GM12878 (cell line): ENCODE measurements around the gene LRRC7. TPM values are rescaled to one million over a fixed set of nuclear protein-coding genes. Genes with fewer than 3 reads are reported as not detected.

ENCODE experiments used
- ATAC-seq: fragments of 200-7000 bp; cut with Tn5 transposase; 3 replicates; pipeline ENCODE4 v1.9.1; 2020; ENCODE audit warnings: mild to moderate bottlenecking, moderate library complexity
- BruUV-seq: library from RNA; stranded (reverse); fragments of 400-500 nt; replicated peaks from 2 replicates; lab custom pipeline; 2021; lab: Mats Ljungman, UMichigan
- CTCF ChIA-PET: fragments of 300-600 bp; sonication (Branson Sonifier 250); formaldehyde crosslinking; extraction: SDS; loops from one replicate; lab custom pipeline; 2021; ENCODE audit warnings: inconsistent platforms; lab: Yijun Ruan, JAX
- POLR2A ChIA-PET: fragments of 350-600 bp; formaldehyde crosslinking; extraction: SDS; loops from one replicate; lab custom pipeline; 2021; ENCODE audit warnings: inconsistent platforms; lab: Charles Lee
- RAD21 ChIA-PET: fragments of 300-600 bp; sonication (Branson Sonifier 250); formaldehyde crosslinking; loops from one replicate; lab custom pipeline; 2023; ENCODE audit warnings: antibody characterized with exemption; ENCODE audit not compliant: unreplicated experiment; lab: Charles Lee
- SMC1A ChIA-PET: fragments of 300-600 bp; sonication (Branson Sonifier 250); formaldehyde crosslinking; loops from one replicate; lab custom pipeline; 2023; ENCODE audit not compliant: unreplicated experiment, uncharacterized antibody; lab: Charles Lee
- DNase-seq: peaks from one replicate; pipeline ENCODE4 v3.0.0-alpha.2; 2011; ENCODE audit warnings: low read depth, low spot score
- FAIRE-seq: peaks from 3 replicates; lab custom pipeline; 2011; peaks lifted over from hg19 to GRCh38; lab: Jason Lieb, UNC
- H2AFZ ChIP-seq: 2 replicates; pipeline ENCODE4 v1.6.0; 2011; ENCODE audit warnings: low read depth, low read length, control low read depth; ENCODE audit not compliant: control insufficient read depth
- H3K27ac ChIP-seq: 2 replicates; pipeline ENCODE4 v1.5.1; 2011; ENCODE audit warnings: control low read depth; ENCODE audit not compliant: control insufficient read depth, insufficient read depth
- H3K27me3 ChIP-seq, 2 experiments: replicated peaks in 1 of 2; 2 replicates each; pipeline versions ENCODE4 v1.6.0 to v1.6.1; 2011; ENCODE audit warnings: low read length in 1 of 2; ENCODE audit not compliant: control insufficient read depth in 2 of 2, insufficient read depth in 2 of 2
- H3K36me3 ChIP-seq, 2 experiments: 2 replicates each; pipeline ENCODE4 v1.5.1; 2011; ENCODE audit warnings: low read length in 1 of 2; ENCODE audit not compliant: control insufficient read depth in 2 of 2, insufficient read depth in 2 of 2
- H3K4me1 ChIP-seq: 2 replicates; pipeline ENCODE4 v1.6.1; 2011; ENCODE audit warnings: mild to moderate bottlenecking, low read length, moderate library complexity, mixed read lengths; ENCODE audit not compliant: control insufficient read depth, insufficient read depth
- H3K4me2 ChIP-seq: 2 replicates; pipeline ENCODE4 v1.6.0; 2011; ENCODE audit warnings: control low read depth; ENCODE audit not compliant: control insufficient read depth, insufficient read depth
- H3K4me3 ChIP-seq: fragments of 200-600 bp; sonication (generic); 2 replicates; pipeline ENCODE4 v1.5.1; 2016
- H3K79me2 ChIP-seq: 2 replicates; pipeline ENCODE4 v1.6.0; 2011; ENCODE audit warnings: low read length; ENCODE audit not compliant: control insufficient read depth, insufficient read depth
- H3K9ac ChIP-seq: 2 replicates; pipeline ENCODE4 v1.8.0; 2011; ENCODE audit warnings: low read length, control low read depth, mixed read lengths; ENCODE audit not compliant: control insufficient read depth, insufficient read depth
- H3K9me3 ChIP-seq: replicated peaks from 3 replicates; pipeline ENCODE4 v1.5.1; 2011; ENCODE audit warnings: mild to moderate bottlenecking, low read length; ENCODE audit not compliant: control insufficient read depth, insufficient read depth
- H4K20me1 ChIP-seq: 2 replicates; pipeline ENCODE4 v1.6.0; 2011; ENCODE audit not compliant: control insufficient read depth, insufficient read depth
- ASH2L ChIP-seq: fragments of 300-600, 200-600 bp; sonication (generic); IDR thresholded peaks from 2 replicates; pipeline ENCODE4 v1.6.1; 2017; ENCODE audit warnings: low read depth, mild to moderate bottlenecking, borderline replicate concordance
- BCL3 ChIP-seq: IDR thresholded peaks from 2 replicates; pipeline ENCODE4 v1.6.1; 2011; ENCODE audit warnings: borderline replicate concordance, low read depth, mild to moderate bottlenecking, moderate library complexity, low read length; ENCODE audit not compliant: insufficient read depth, poor library complexity, severe bottlenecking
- ETV6 ChIP-seq, 2 experiments: fragments of 450-650 bp in 1 of 2; IDR thresholded peaks in 1 of 2; conservative IDR thresholded peaks in 1 of 2; 2 replicates each; pipeline ENCODE4 v1.6.1; 2014; ENCODE audit warnings: antibody characterized with exemption in 1 of 2, borderline replicate concordance in 1 of 2, low read depth in 1 of 2, mild to moderate bottlenecking in 1 of 2, moderate library complexity in 1 of 2
- FOS ChIP-seq: IDR thresholded peaks from 3 replicates; pipeline ENCODE4 v1.6.1; 2011; ENCODE audit warnings: borderline replicate concordance; ENCODE audit not compliant: insufficient read length; ENCODE audit errors: extremely low read depth
- IRF3 ChIP-seq: fragments of 450-650 bp; IDR thresholded peaks from 2 replicates; pipeline ENCODE4 v1.6.1; 2014; ENCODE audit warnings: mild to moderate bottlenecking
- MYB ChIP-seq: fragments of 150-350 bp; IDR thresholded peaks from 2 replicates; pipeline ENCODE4 v1.6.1; 2014; ENCODE audit warnings: mild to moderate bottlenecking, low read depth, low read length, borderline replicate concordance
- NR2C1 ChIP-seq: fragments of 450-650 bp; IDR thresholded peaks from 2 replicates; pipeline ENCODE4 v1.6.1; 2017; ENCODE audit warnings: antibody characterized with exemption, mild to moderate bottlenecking, moderate library complexity
- POLR2A ChIP-seq: IDR thresholded peaks from 2 replicates; pipeline ENCODE4 v1.6.1; 2011; ENCODE audit warnings: low read depth, mild to moderate bottlenecking, low read length
- RAD21 ChIP-seq: IDR thresholded peaks from 2 replicates; pipeline ENCODE4 v1.6.1; 2011; ENCODE audit warnings: mild to moderate bottlenecking, low read depth, low read length, moderate library complexity; ENCODE audit not compliant: insufficient read depth
- SMAD1 ChIP-seq: fragments of 450-650 bp; IDR thresholded peaks from 2 replicates; pipeline ENCODE4 v1.6.1; 2018; ENCODE audit warnings: mild to moderate bottlenecking, low read depth; ENCODE audit not compliant: partially characterized antibody
- SMARCA5 ChIP-seq: fragments of 450-650 bp; IDR thresholded peaks from 2 replicates; pipeline ENCODE4 v1.6.1; 2017; ENCODE audit warnings: mild to moderate bottlenecking
- SUPT20H ChIP-seq: IDR thresholded peaks from 2 replicates; pipeline ENCODE4 v1.6.1; 2011; ENCODE audit warnings: low read depth, mild to moderate bottlenecking, low read length, moderate library complexity, borderline replicate concordance; ENCODE audit not compliant: control insufficient read depth
- TARDBP ChIP-seq: IDR thresholded peaks from 2 replicates; pipeline ENCODE4 v1.6.1; 2016; ENCODE audit warnings: borderline replicate concordance
- WGBS: methylation state at CpG from one replicate; pipeline ENCODE4 v1.1.6; 2016; ENCODE audit warnings: low lambda C conversion rate; ENCODE audit not compliant: insufficient replicate concordance, insufficient coverage; ENCODE audit errors: missing lambda C conversion rate; 5-methylcytosine and 5-hydroxymethylcytosine counted together
- in situ Hi-C: fragments of 300-500 bp; cut with MboI; formaldehyde crosslinking; loops from 9 replicates; pipeline ENCODE4 v1.14.3; 2018; ENCODE audit warnings: mixed read lengths
- intact Hi-C: fragments of 100-400 bp; cut with micrococcal nuclease; formaldehyde crosslinking; loops from one replicate; pipeline ENCODE4 v1.14.2; 2022; ENCODE audit not compliant: unreplicated experiment
- polyA plus RNA-seq, 11 experiments: library from polyadenylated mRNA; depleted of rRNA in 4 of 11; unstranded in 6 of 11; stranded (reverse) in 5 of 11; fragments of >200 nt; fragmentation: Nextera tagmentation in 4 of 11; fragmentation: Illumina TruSeq in 1 of 11; extraction: Ambion mirVana in 4 of 11; extraction: Trizol in 1 of 11; gene quantifications; 1 replicate in 1 of 11; 2 replicates in 10 of 11; pipeline versions ENCODE4 v1.2.1 to v1.2.3, GENCODE V29; 2011 to 2016; ENCODE audit warnings: inconsistent platforms in 2 of 11, missing spikeins in 2 of 11, low read depth in 1 of 11
- total RNA-seq, 4 experiments: library from RNA; depleted of rRNA in 3 of 4; stranded (reverse); fragments of >200 nt in 3 of 4; fragmentation: Illumina TruSeq in 1 of 4; extraction: Trizol in 1 of 4; gene quantifications; 2 replicates each; pipeline versions ENCODE4 v1.2.1 to v1.2.3, GENCODE V29; 2013 to 2021

LRRC7 gene
- total and polyA plus RNA-seq, 10 of the 15 experiments (the other 5 are each of a cell fraction or from before 2014, with no cell fraction given), result 0.05 to 1.4 (median 0.24) TPM; not detected in 5

- TF ChIP-seq ETV6 (conservative IDR thresholded peaks at IDR 0.05 in 1 of 2, IDR thresholded peaks at IDR 0.05 in 1 of 2; ENCODE audit: borderline replicate concordance in 1 of 2, low read depth in 1 of 2) (no peak), BCL3 (no peak), MYB (no peak)
- TF ChIP-seq, all 136 proteins: peak for 0
These were observed 330.8 kb downstream of the LRRC7 start (continued) for GRCh38 chr1:69898403-69898947.

- POLR2A ChIA-PET, result no interaction called here
- no peak overlapping the region for H3K9ac ChIP-seq
- no TSS peak for BruUV-seq
- H3K4me1 ChIP-seq, result no peaks in the 10 kb centered on the region
- DNase-seq (no peak), FAIRE-seq (no peak), ATAC-seq (no peak)
- intact Hi-C loops (no loop called here), in situ Hi-C loops (no loop called here)
- H3K9me3 ChIP-seq, result no peaks in the 10 kb centered on the region
- RAD21 ChIA-PET, result no interaction called here
- no peaks in the 10 kb centered on the region for H3K79me2 ChIP-seq
- H4K20me1 ChIP-seq, result no peaks in the 10 kb centered on the region
- SMC1A ChIA-PET, result no interaction called here
- no peaks in the 10 kb centered on the region for H3K36me3 ChIP-seq
- CTCF ChIA-PET, result no interaction called here
- H3K4me3 ChIP-seq, result no peak overlapping the region
- WGBS, result 0% methylated on average over 1 of the region's 1 CpG
- no peaks in the 10 kb centered on the region for H3K27me3 ChIP-seq
- TF ChIP-seq NR2C1 (no peak), SMARCA5 (no peak), IRF3 (no peak), TARDBP (no peak), SUPT20H (no peak), RAD21 (no peak), POLR2A (no peak), FOS (no peak), ASH2L (no peak), SMAD1 (no peak)
- no peak overlapping the region for H3K27ac ChIP-seq
- H2AFZ ChIP-seq, result no peak overlapping the region
- no peak overlapping the region for H3K4me2 ChIP-seq
These were observed 343.6 kb downstream of the LRRC7 start for GRCh38 chr1:69911301-69911801.
